NCI-H2029 treated with DMSO at 0.1 percent for 48 hours (cell line): ENCODE measurements around the gene RSPO1.
"Not testable (repeated sequence)": the region's sequence is repeated elsewhere in the genome, so short reads cannot be mapped to it uniquely, and the experiment has no call there.

ENCODE experiments used
- DNase-seq: peaks from one replicate; lab custom pipeline; 2025; lab: John Stamatoyannopoulos, UW

RSPO1 gene, protein sequence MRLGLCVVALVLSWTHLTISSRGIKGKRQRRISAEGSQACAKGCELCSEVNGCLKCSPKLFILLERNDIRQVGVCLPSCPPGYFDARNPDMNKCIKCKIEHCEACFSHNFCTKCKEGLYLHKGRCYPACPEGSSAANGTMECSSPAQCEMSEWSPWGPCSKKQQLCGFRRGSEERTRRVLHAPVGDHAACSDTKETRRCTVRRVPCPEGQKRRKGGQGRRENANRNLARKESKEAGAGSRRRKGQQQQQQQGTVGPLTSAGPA

DNA sequence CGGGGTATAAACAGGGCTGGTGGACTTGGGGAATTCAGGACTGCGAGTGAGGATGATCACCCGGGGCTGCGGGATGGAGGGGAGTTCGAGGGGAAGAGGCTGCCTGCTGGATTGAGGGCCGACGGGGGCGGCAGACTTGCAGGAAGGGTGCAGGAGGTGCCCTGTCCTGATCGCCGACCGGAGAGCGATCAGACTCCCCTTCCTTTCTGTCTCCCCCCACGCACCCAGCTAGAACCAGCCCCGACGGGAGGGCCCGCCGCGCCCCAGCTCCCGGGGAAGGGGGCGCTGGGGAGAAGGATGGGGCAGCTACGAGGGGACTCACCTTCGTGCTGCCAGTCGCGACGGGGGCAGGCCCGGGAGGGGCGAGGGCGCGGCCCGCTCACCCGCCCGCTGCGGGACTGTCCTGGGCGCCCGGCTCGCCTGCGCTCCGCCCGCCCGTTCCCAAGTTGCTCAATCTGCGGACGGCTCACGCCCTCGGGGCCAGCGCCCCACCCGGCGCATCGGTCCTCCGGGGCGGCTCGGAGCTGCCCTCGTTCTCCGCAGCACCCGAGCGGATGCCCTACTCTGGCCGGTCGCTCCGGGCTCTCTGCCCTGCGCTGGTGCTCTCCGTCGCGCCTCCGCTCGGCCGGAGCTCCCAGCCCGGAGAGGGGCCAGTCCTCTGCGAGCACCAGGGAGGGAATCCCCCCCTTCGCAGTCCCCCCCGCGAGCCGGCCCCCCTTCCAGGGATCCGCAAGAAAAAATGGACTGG, at the start of gene RSPO1:
RSPO1 (minus strand) TSS at position 649 of the 748 bp plus-strand sequence. CDS start 5,231 bp downstream, outside the sequence.
- no peak for DNase-seq

DNA sequence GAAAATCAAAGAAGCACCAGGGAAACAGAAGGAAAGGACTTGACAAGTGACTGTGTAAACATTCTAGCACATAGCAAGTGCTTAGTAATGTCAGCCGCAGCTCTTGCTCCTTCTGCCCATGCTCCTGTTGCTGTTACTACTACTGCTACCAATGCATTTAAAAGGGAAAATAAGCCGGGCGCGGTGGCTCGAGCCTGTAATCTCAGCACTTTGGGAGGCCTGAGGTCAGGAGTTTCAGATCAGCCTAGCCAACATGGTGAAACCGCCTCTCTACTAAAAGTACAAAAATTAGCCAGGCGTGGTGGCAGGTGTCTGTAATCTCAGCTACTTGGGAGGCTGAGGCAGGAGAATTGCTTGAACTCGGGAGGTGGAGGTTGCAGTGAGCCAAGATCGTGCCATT, 49.5 kb upstream of the RSPO1 start:
- not testable (repeated sequence) for DNase-seq

DNA sequence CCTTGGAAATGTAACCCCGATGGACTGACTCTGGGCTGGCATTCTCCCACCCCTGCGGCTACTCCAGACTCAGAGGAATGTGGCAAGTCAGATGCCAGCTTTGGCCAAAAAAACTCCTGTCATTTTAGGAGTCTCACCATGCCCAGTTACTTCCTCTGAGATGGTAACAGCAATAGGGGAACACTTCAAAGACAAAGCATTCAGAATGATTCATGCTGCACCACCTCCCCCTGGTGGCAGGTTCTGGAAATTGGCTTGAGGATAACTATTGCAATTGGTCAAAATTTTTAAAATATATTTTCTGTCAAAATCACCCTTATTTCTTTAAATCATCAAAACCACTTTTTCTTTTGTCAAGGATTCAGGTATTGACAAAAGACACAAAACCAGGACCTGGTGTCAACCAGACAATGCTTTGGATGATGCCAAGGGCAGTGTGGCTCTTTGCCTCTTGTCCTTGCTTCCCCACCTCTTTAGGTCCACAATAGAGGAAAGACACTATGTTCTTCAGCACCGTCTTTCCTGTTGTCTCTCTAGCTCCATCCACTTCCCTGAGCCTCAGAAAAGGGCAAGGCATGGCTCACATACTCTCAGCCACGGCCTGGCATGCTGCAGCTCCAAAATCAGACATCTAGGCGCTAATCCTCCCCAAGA, 47.8 kb upstream of the RSPO1 start:
- peak; percentile 93 for DNase-seq

DNA sequence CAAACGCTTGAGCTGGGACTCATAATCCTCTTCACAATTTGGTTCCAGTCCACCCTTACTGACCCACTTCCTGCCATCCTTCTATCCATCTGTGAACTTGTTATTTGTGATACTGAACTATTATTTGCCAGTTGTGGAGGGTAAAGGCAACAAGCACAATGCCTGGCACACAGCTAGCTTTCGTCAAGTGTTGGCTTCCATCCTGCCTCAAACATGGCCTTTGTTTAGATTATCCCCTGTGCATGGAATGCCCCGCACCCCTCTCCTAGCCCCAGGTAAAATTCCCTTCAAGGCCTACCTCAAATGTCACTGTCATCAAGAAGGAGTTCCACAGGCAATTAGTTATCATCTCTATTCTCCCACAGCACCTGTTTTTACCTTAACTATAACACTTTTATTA, 46.2 kb upstream of the RSPO1 start:
- DNase-seq: no peak

DNA sequence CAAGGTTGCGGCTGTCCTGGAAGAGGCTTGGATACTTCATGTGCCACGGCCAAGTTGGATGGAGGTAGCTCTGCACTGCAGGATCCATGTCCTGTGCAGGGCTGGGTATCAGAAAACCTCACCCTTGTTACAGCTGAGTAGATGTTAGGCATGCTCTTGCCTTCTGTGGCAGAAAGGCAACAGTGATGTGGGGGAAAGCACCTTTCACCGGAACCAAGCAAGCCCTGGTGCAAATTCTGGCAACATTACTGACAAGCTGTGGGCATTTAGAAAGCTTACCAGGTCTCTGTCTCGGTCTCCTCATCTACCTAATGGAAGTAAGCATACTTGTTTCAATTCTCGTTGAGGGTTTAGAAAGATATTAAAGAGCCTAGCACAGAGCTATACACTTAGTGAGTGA, 43.1 kb upstream of the RSPO1 start:
- no peak for DNase-seq

DNA sequence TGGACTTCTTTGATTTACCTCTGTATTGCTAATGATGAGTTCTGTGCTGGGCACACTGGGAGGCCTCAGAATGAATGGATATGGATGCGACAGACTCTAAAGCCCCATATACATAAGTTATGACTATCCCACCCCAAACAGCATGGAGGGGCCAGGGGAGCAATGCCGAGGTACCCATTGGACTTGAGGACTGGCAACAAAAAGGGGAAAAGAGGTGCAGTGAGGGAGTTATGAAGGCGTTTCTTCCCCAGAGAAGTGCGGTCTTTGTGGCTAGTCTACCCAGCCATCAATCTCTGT, 42.4 kb upstream of the RSPO1 start:
- DNase-seq: no peak

DNA sequence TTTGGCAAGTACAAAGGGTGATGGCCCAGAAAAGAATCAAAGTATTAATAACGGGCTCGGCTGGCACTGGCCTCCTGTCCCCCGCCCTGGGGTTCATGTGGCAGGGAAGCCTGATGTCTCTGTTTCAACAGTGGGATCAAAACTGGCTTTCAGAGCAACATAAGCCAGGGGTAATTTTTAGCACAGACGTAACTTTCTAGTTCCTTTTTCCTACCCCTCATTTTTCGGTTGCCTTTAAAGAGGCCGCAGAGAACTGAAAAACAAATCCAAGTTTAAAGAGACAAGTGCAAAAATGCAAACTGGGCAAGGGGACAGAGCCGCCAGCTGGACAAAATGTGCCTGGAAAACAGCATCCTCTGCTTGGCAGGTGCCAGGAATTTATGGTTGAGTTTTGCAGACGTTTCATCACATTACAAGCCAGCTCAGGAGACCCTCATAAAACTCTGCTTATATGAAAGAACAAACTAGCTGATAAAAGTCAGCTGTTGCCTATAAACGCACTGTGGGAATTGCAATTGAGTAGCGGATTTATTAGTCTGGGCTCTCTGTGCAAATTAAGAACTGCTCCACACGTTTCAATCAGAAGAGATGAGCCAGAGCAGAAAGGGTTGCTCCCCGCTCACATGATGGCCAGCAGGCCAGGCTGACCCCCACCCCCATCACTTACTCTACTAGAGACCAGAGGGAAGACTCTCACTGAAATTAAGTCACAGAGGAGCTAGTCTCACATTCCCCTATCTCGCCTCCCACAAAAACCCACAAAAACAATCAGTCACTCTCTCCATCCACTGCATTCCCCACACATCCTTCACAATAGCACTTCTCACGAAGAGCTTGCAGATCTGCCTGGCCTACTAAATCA, 41.8 kb upstream of the RSPO1 start:
- DNase-seq: no peak

DNA sequence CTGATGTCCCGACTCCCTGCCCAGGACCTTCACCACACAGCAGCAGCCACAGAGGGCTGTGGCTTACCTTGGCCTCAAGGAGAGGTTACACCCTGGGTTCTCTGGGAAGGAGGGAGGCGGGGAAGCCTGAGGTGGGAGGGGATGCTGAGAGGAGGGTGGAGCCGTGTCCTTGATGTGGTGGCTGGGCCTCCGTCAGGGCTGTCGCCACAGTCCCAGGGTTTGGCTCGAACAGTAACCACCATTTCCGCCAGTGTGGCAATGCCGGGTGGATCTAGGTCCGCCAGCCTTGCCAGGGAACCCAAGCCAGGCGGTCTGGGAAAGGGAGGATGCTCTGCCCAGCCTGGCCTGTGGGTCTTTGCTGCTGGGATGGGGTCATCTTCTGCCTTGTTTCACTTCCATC, 39.2 kb upstream of the RSPO1 start:
- no peak for DNase-seq

DNA sequence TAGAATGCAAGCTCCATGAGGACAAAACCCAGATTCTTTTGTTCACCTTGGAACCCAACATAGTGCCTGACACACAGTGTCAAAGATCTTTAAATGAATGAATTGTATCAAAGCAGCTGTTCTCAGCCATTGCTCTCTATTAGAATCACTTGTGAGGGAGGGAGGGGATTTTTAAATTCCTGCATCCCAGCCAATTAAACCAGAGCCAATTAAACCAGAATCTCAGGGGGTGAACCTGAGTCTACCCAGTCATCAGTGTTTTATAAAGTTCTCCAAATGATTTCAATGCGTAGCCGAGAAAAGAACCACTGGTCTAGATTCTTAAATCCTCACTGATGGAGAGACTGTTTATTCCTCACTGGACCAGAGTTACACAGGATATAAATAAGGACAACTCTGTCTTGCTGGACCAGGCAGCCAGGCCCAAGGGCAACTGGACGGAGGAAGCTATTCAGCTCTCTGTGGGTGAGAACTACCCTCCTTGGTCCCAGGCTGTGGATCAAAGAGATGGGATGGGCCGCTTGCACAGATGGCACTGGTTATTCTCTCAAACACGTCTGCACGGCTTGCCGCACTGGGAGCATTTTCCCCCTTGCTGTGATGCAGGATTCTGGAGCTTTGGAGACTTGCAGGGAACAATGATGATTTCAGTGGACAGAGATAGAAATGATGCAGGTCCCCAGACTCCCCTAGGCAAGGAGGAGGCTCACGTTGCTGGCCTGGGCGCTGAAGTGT, 37.6 kb upstream of the RSPO1 start:
- no peak for DNase-seq

DNA sequence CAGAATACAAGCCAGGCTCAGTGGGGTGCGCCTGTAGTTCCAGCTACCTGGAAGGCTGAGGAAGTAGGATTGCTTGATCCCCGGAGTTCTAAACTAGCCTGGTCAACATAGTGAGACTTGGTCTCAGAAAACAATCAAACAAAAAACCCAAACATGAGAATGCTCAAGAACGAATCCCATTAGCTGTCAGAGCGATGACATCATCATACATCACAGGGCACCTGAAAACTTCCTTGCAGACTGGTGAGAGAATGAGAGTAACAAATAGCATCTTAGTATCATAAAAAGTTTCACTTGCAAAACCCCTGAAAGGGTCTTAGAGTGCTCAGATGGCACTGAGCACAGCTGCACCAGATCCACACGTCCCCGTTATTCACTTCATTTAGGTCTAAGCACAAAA, 36.6 kb upstream of the RSPO1 start:
- no peak for DNase-seq

DNA sequence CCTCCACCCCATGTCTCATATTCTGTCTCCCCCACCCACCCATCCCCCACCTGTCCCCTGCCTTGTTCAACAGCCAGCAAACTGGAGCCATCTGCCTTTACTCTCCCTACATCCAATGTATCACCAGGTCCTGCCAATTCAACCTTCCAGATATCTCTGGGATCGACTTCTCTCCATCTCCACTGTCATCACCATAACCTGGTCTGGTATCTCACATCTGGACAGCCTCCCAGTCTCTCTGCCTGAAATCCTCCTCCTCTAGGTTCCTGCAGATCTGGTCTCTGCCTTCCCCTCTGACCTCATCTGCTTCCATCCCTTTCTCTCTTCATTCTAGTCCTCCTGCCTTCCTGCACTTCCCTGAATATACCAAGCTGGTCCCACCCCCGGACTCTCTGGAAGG, 35.4 kb upstream of the RSPO1 start:
- DNase-seq: no peak

DNA sequence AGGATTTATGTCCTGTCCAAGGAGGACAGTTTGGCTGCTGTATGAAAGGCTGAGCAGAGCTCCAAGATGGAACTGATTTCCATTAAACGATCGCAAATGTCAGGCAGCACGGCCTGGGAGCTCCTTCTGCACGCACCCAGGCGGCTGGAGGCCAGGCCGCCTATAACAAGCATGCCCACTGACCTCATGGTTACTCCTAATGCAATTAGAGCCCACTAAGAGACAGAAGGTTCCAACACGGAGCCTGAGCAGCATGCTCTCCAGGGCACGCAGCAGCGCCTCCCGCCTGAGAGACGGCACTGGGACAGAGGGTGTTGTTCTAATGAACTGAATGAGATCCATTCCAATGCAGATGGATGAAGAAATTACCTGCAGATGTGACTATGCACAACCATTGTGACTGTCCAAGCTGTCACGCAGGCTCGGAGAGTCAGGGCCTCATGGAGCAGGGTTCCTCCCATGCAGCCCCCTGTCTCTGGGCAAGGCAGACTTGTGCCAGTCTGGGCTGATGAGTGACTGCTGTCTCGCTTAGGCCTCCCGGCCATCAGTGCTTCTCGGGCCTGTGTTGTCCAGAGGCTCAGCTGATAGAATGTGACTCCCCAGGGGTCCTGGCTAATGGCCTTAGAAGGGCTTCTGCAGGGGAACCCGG, 32.5 kb upstream of the RSPO1 start:
- DNase-seq: no peak

DNA sequence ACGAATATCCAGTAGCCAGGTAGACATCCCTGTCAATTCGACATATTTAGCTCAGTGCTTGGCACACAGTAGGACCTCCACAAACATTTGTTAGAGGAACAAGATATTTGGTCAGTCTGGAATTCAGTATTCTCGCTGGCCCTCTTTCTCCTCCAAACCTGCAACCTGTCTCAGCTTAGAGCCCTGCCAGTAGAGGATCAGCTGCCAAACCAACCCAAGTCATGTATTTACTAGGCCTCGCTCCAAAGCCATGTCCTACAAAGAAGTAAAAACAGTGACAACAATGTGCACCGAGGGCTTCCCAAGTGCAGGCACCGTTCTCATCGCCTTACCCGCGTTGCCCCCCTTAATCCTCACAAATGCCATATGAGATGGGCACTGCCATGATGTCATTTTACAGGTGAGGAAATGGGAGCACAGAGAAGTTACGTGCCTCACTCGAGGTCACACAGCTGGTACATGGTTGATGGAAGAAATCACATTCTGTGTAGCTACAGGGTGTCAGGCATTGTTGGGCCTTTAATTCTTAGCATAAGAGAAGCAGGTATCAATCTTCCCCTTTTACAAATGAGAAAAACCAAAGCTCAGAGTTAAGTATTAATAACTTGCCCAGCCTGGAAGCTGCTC, 31.7 kb upstream of the RSPO1 start:
- DNase-seq: no peak

DNA sequence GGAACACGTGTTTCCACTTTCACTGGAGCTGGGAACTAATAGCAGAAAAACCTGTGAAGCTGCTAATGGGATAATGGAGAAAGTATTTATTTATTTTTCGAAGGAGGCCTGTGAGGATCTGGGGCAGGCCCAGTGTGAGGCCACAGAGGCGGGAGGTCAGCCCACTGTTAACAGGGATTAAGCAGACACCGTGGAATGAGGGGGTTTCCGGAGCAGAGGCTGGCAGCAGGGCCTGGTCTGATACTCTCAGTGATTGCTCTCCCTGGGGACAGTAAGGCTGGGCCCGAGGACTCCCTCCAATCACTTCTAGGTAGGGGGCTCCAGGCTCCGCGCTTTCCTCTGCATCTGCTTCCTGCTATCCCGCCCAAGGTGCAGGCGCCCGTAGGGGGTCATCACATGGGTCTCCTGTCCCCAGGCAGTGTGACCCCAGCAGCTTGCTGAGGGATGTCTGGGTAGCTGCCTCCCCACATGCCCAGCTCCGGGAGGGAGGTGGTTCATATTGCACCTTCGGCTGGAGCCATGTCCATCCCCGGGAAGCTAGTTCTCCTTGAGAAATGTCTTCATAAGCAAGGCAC, 28.8 kb upstream of the RSPO1 start:
- DNase-seq: no peak

DNA sequence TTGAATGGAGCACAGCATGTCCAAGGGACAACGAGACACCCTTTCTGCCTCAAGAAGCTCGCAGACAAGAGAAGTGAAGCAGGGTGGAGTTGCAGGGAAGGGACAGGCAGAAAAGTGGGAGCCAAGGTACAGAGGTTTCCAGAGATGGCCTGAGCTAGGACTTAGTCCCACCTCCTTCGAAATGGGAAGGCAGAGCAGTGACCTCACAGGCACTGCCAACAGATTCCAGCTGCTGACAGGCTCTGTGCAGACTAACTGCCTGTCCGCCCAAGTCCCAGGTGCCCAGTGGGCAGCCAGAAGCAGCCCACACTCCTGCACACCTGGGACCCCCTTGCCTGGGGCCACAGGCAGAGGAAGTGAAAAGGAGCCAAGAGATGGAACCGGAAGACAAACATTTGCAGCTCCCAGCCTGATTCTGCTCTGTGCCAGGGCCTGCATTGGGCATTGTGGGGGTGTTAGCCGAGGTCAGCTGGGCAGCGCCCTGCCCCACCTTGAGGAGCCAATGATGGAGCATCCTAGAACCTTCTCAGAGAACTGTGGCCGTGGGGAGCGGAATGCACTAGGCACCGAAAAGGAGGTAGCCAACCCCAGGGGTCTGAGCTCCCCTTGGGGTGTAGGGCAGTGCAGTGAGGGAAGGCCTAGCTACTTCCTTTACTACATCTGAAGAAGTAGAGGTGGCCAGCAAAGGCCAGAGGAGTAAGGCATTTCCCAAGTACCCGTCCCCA, 27.5 kb upstream of the RSPO1 start:
- DNase-seq: no peak

DNA sequence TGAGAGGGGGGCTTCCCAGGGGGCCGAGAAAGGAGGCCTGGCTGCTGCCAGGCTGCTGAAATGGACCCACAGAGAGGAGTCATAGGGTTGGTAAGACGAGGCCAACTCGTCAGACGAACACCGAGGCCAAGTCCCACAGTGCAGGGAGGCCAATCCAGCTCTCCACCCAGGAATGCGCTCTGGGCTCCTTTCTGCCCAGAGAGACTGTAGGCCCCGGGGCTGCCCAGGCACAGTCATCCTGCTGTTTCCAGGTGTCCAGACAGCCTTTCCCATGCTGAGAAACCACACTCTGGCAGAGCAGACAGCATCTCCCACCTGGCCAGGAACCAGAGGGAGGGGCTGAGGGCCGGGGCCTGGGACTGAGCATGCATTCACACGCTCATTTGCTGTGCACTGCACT, 26.7 kb upstream of the RSPO1 start:
- no peak for DNase-seq

DNA sequence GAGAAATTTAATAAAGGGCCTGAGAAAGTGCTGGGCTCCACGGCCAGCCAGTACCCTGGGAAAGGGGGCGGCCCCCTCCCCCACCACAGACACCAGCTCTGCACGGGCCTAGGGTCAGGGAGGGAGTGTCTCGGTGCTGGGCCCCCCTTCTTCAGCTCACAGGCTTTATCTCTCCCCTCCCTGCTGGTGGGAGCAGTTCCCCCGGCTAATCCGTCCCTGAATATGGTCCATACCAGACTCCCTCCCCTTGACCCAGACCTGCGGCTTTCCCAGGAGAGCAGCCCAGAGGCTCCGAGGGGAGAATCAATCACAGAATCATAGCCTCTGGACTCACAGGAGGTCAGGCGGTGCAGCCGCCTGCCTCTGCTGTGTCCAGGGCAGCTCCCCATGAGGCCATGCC, 26.0 kb upstream of the RSPO1 start:
- no peak for DNase-seq

DNA sequence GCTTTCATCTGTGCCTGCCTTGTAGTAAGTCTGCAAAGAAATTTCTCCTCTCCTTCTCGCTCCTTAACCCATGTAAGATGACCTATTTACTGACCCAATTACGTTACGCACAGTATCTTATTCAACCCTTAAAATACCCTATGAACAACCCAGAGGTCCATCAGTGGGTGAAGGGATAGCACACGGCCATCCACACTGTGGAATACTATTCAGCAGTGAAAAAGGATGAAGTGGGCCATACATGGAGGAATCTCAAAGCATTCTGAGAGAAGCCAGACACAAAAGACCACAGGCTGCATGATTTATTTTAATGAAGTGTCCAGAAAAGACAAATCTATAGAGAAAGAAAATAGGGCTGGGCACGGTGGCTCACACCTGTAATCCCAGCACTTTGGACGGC, 23.8 kb upstream of the RSPO1 start:
- DNase-seq: no peak

DNA sequence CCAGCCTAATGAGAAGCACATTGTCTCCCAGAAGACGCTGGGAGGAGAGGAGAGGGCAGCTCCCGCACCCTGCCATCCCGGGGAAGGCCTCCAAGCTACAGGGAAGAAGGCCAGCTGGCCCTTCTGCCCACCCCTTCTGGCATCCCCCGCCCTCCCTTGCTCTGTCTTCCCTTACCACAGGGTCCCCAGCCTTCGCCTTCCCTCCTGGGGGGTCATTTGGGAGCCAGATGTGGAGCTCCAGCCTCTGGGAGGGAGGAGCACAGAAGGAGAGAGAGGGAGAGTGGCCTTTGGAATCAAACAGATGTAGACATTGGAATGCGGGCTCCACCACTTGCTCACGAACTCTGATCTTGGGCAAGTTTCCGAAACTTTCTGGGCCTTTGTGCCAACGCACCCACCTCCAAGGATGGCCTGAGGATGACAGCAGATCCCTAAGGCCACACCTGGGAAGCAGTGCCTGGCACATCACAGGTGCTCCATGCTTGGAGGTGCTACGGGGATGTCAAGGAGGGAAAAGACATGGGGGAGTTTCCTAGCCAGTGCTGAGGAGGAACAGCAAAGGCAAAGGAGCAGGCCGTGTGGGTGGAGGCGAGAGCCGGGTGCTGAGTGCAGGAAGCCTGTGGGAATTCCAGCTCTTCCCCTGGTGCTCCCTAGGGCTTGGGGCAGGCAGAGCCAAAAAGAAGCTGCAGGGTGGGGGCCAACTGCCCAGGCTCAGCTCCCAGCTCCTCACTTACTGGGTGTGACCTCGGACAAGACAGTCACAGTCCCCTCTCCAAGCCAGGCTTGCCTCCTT, 23.1 kb upstream of the RSPO1 start:
- DNase-seq: no peak
